GM21786 (cell line): ENCODE measurements around the gene ART4.

Experiments
- ATAC-seq: cut with Tn5 transposase; IDR thresholded peaks from one replicate; pipeline ENCODE4 v1.9.1; 2021; ENCODE audit not compliant: unreplicated experiment

The ART4 gene

GRCh38 chr12:14852880-14853279, 9.6 kb upstream of the ART4 start:
- no peak for ATAC-seq

- ATAC-seq: peak; percentile 48
Observed at GRCh38 chr12:14850929-14851663, 7.8 kb upstream of the ART4 start.

- ATAC-seq: no peak
Observed at GRCh38 chr12:14849661-14850060, 6.3 kb upstream of the ART4 start.

DNA sequence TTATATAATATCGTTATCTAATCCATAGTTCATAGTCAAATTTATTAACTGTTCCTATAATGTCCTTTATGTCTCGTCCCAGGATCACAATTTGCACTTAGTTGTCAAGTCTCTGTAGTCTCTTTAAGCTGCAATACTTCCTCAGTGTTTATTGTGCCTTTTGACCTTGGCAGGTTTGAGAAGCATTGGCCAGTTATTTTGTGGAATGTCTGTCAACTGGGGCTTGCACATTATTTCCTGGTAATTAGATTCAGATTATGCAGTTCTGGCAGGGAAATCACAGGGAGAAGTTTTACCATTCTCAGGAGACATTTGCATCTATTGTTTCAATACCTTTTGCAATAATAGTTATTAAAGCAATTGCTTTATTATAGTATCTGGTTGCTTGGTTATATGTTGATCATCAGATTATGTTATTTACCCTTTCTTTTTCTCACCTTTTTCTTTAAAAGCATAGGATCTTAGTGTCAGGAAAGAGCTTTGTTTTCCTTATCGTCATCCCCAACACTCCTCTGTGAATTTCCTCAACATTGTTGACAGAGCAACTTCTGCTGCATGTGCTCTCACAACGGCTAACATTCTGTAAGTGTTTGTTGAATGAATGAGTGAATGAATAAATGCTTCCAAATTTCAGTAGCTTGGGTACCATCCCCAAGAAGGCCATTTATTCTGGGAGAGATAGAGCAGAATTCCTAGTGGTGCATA, 3.7 kb upstream of the ART4 start:
- ATAC-seq: no peak

GRCh38 chr12:14846042-14846587, 2.8 kb upstream of the ART4 start:
- ATAC-seq: no peak

- no peak for ATAC-seq
Observed at GRCh38 chr12:14845350-14845750, 2.0 kb upstream of the ART4 start.

GRCh38 chr12:14844401-14844800, 1.1 kb upstream of the ART4 start:
- ATAC-seq: no peak

DNA sequence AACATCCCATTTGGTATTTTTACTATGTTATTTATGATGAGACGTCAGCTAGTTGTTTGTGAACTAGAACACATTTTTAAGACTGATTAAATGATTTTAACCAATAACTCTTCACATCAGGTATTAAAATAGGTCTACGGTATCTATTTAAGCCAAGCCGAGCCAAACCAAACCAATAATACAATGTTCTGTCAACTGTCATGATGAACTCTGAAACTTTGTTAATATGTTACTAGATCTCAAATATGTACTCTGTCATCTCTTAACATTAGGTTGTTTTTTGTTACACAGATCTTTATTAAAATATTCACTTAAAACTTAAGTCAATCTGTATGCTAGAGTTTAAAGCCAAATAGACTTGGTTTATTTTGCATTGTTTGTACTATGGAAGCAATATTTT, 1.0 kb downstream of the ART4 start:
- ATAC-seq: no peak

DNA sequence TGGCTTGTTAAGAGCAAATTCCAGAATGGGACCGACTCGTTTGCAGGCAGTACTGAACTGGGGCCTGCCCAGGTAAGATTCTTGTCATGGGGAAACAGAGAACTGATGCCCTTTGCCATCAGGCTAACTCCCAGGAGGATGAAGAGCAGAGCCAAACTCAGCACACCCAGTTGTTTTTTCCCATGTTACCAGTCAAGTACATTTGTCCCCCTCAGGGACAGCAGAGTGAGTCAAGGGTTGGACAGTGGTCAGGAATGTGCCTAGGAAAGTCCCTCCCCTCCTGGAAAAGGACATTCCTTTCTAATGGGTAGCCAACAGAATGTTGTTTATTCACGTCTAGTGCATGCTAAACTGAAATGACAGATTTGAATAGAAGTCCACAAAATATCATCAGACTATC, 1.6 kb downstream of the ART4 start:
- no peak for ATAC-seq

DNA sequence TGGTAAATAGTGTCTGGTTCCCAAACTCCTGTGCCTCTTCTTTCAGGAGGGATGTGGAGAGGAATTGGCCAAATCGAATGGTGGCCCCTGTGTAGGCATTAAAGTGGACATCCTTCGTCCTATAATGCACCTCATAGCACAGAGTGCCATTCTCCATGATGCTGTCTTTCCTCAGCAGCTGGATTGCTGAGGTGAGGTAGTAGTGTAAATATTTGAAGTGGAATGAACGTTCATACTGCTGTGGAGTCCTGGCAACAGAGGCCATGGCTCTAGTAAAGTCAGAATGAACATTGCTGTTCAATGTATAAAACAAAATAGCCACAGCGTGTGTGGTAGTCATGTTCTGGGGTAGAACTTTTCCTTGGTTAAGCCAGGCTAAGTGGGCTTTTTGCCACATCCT, 2.7 kb downstream of the ART4 start:
- ATAC-seq: no peak

DNA sequence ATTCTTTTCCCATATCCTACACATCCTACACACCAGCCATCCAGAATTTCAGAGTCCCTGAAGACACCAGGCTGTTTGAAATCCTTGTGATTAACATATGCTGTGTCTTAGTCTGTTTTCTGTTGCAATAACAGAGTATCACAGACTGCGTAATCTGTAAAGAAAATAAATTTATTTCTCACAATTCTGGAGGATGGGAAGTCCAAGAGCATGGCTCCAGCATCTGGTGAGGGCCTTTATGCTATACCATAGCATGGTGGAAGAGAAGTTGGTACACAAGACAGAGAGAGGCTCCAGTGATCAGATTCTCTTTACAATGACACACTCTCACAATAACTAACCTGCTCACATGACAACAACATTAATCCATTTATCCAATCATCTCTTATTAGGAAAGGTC, 4.1 kb downstream of the ART4 start:
- no peak for ATAC-seq

DNA sequence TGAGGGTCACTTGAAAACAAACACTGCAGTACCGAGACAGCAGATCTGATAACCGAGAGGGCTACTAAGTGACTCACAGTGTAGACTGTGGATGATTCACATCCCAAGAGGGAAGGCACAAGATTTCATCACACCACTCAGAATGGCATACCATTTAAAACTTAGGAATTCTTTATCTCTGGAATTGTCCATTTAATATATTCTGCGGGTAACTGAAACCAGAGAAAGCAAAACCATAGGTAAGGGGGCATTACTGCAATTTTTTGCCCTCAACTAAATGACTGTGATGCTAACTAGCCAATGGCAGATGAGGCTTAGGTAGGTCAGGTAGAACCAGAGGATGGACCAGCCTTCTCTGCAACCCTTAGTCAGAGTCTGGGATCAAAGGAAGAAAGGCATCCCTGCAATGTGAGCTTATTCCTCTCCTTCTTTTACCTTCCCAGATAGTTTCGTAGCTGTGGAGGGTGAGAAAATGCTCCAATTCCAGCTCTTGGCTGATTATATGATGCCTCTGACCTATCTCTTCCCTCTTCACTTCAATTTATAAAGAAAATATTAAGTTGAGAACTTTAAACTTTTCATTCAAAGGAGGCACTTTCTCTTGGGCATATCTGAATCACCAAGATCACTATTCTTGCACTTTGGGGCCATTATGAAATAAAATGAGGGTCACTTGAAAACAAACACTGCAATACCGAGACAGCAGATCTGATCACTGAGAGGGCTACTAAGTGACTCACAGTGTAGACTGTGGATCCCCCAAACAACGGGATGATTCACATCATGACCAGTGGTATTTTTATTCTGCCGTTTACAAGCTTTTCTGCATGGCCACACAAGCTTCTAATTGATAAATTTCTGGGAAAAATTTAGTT, 6.8 kb downstream of the ART4 start:
- no peak for ATAC-seq

DNA sequence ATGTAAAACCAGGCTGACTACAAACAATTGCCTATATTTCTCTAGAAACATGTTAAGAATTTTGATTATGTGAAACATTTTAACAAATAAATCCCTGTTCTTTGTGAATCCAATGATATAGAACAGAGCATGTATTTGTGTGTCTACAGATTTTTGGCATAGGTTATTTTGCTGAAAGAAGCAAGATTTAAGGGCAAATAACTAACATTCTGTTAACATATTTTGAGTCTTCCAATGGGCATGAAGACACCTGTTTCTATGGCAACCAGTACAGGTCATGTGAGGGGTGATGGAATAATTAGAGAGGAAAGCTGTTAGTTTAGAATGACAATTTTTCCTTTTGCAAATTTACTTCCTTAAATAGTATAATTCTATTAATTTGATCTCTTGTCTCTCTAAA, 8.8 kb downstream of the ART4 start:
- no peak for ATAC-seq

DNA sequence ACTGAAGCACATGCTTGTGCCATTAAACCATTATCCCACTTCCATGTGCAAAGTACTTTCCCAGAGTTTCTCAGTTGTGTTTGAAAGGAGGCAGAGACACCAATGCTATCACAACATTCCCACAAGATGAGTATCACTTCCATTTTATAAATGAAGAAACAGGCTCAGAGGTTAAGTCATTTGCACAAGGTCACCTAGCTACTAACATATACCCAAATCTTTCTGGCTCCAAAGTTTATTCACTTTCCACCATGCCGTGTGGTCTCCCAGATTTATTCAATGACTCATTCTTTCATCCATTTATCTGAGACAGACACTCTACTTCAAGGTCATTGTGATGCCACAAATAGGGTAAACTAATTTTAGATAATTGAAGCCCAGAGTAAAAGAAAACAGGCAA, 9.4 kb downstream of the ART4 start:
- ATAC-seq: no peak

DNA sequence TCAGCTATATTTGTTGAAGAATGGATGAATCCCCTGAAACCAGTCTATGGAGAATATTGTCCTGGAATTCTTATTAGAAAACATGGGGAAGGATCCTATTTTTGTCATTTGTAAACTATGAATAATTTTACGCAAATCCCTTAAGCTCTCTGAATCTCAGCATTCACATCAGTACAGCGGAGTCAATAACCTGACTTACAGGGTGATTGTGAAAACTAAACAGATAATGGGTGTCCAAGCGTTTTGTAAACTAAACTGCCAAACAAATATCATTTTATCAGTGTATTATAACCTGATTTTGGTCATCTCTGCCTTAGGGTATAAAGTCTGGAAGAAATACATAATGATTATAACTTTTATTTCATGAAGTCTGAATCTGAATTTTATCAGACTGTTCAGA, 10.0 kb downstream of the ART4 start:
- no peak for ATAC-seq

DNA sequence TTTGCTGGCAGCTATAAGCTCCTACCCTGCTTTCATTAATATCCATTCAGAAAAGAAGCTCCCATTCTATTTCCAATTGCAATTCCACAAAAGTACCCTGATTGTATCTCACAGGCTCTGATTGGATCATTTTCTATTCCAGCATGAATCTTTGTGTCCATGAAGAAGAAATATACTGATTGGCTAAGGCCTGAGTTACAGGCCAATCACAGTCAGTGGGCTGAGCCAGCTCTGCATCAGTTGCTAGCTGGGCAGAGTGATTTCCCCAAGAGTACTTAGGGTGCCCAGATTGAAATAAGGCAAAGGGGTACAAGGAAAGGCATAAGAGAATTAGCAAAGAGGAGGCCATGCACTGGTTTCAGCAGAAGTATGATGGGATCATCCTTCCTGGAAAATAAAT, 14.4 kb downstream of the ART4 start:
- ATAC-seq: no peak

- no peak for ATAC-seq
Observed at GRCh38 chr12:14827043-14827442, 16.3 kb downstream of the ART4 start.

- ATAC-seq: no peak
Observed at GRCh38 chr12:14826491-14826890, 16.8 kb downstream of the ART4 start.

DNA sequence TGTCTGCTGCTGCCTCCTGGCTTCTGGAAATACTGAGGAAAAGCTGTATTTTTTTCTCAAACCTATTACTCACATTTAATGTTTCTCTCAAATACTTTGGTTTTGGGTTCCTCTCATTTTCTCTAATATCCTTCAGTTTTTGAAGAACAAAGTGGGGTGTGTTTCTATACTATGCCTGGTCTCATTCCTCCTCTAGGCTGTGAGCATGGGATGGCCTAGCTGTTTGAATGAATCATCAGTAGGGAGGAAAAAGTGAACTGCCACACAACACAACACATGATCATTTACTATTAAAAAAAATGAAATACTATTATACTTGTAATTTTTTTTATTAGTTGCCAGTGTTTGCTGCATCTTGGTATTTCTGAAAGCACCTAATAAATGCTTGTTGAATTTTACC, 18.1 kb downstream of the ART4 start:
- no peak for ATAC-seq

DNA sequence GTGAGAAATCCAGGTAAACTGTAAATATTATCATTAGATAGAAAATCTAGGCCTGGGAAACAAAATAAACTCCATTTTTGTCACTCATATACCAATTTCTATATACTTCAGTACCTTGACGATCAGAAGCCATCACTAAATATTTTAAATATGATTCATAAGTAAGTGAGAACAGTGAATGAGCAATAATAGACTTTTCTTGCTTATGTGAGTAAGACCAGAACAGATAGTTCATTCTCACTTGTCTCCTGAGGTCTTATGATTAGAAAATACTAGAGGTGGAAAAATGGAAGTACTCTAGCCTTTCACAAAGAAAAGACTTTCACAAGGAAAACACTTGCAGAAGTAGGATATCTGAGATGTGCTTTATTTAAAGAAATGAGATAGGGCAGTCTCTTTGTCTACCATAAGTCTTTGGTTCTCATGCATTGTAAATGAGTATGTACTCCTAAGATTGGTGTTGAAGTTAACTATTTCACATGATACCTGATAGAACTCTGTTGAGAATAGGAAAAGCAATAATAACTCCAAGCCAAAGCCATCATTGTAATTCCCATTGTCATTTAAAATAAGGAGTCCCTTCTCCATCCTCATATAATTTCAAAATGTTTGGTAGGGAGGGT, 19.2 kb downstream of the ART4 start:
- ATAC-seq: no peak

DNA sequence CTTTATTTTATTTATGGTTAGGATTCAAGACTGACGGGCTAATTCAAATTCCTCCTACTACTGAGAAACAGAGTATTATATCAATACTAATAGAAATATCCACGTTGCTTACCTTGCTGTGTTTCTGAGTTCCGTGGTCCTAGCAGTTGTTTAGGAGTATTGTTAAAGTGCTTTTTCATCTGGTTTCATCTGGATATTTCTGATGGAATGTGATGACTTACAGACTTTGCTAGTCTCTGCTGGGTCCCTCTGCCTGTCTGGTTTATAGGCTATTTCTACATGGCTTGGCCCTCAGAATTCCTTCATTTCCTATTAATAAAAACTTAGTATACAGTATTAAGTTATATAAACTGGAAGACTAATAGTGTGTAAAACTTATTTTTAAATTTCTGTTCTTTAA, 29.3 kb downstream of the ART4 start, which contains the start of gene SMCO3:
TSS of gene SMCO3 (minus strand) at position 169 of the 400 bp plus-strand sequence. CDS start 7,502 bp downstream, outside the sequence.
- ATAC-seq: no peak
